HCT116 (cell line): ENCODE results near the gene TIAM2. TPM values are rescaled to one million over a fixed set of nuclear protein-coding genes. Genes with fewer than 3 reads are reported as not detected.

ENCODE experiments used
- ATAC-seq: fragments of 200-7000 bp; cut with Tn5 transposase; 2 replicates; pipeline ENCODE4 v1.9.1; 2020; ENCODE audit warnings: mild to moderate bottlenecking, moderate library complexity
- BruUV-seq: library from RNA; stranded (reverse); fragments of 400-500 nt; replicated peaks from 2 replicates; lab custom pipeline; 2021; lab: Mats Ljungman, UMichigan
- CTCF ChIA-PET: fragments of 300-600 bp; sonication (Branson Sonifier 250); formaldehyde crosslinking; loops from one replicate; lab custom pipeline; 2021; ENCODE audit warnings: antibody characterized with exemption; lab: Charles Lee
- POLR2A ChIA-PET: fragments of 300-600, 350-600 bp; sonication (Branson Sonifier 250); formaldehyde crosslinking; loops from one replicate; lab custom pipeline; 2021; ENCODE audit warnings: antibody characterized with exemption; lab: Charles Lee
- RAD21 ChIA-PET, 2 experiments: fragments of 300-600 bp; sonication (Branson Sonifier 250); formaldehyde crosslinking; loops; one replicate each; lab custom pipeline; 2023; ENCODE audit warnings: low total read pairs in 2 of 2; ENCODE audit not compliant: uncharacterized antibody in 2 of 2, unreplicated experiment in 2 of 2, low non-redundant PET in 1 of 2; lab: Charles Lee
- DNase-seq: peaks from one replicate; pipeline ENCODE4 v3.0.0-alpha.2; 2010; ENCODE audit warnings: low read depth, low spot score
- H2AFZ ChIP-seq: fragments of 200-600 bp; shearing (Covaris generic), sonication (generic); 2 replicates; pipeline ENCODE4 v1.6.1; 2017; ENCODE audit warnings: low read depth, mixed run types, mixed read lengths, antibody characterized with exemption, low read length; ENCODE audit not compliant: poor library complexity, severe bottlenecking
- H3K27ac ChIP-seq: 2 replicates; pipeline ENCODE4 v1.5.1; 2012; ENCODE audit warnings: low read depth, low read length
- H3K27me3 ChIP-seq: fragments of 200-600 bp; sonication (generic); 2 replicates; pipeline ENCODE4 v1.6.1; 2016; ENCODE audit warnings: mixed run types, low read length, mixed read lengths; ENCODE audit not compliant: insufficient read depth
- H3K36me3 ChIP-seq, 2 experiments: fragments of 200-500 bp in 1 of 2; fragments of 200-600 bp in 1 of 2; sonication (Bioruptor generic) in 1 of 2; sonication (generic) in 1 of 2; 2 replicates each; pipeline versions ENCODE4 v1.5.1 to v1.6.1; 2014 to 2016; ENCODE audit warnings: low read length in 2 of 2, inconsistent platforms in 1 of 2, mixed read lengths in 1 of 2, mixed run types in 1 of 2; ENCODE audit not compliant: insufficient read depth in 2 of 2, control insufficient read depth in 1 of 2
- H3K4me1 ChIP-seq, 2 experiments: fragments of 200-600 bp in 1 of 2; sonication (generic) in 1 of 2; 2 replicates each; pipeline versions ENCODE4 v1.5.1 to v1.6.1; 2012 to 2017; ENCODE audit warnings: low read length in 2 of 2, inconsistent platforms in 1 of 2, mild to moderate bottlenecking in 1 of 2, mixed read lengths in 1 of 2, mixed run types in 1 of 2, moderate library complexity in 1 of 2; ENCODE audit not compliant: insufficient read depth in 2 of 2, control insufficient read depth in 1 of 2
- H3K4me2 ChIP-seq: fragments of 200-600 bp; sonication (generic); 2 replicates; pipeline ENCODE4 v1.6.1; 2017; ENCODE audit warnings: mixed run types, low read length, mixed read lengths
- H3K4me3 ChIP-seq, 2 experiments: fragments of 200-600 bp in 1 of 2; sonication (generic) in 1 of 2; replicated peaks in 1 of 2; 2 replicates each; pipeline ENCODE4 v1.5.1; 2011 to 2016; ENCODE audit warnings: low read length in 2 of 2, control low read depth in 1 of 2, low read depth in 1 of 2, mild to moderate bottlenecking in 1 of 2, mixed read lengths in 1 of 2, mixed run types in 1 of 2
- H3K79me2 ChIP-seq: fragments of 200-600 bp; sonication (generic); 2 replicates; pipeline ENCODE4 v1.6.1; 2017; ENCODE audit warnings: mild to moderate bottlenecking, mixed run types, low read length, moderate library complexity, mixed read lengths; ENCODE audit not compliant: insufficient read depth
- H3K9ac ChIP-seq: fragments of 200-600 bp; sonication (generic); 2 replicates; pipeline ENCODE4 v1.6.1; 2016; ENCODE audit warnings: low read length, mixed read lengths
- H3K9me2 ChIP-seq: fragments of 200-600 bp; sonication (generic), shearing (Covaris generic); 2 replicates; pipeline ENCODE4 v1.6.1; 2017; ENCODE audit warnings: mixed run types, mild to moderate bottlenecking, moderate library complexity; ENCODE audit not compliant: insufficient read depth
- H3K9me3 ChIP-seq, 2 experiments: fragments of 200-500 bp in 1 of 2; fragments of 200-600 bp in 1 of 2; sonication (Bioruptor generic) in 1 of 2; sonication (generic) in 1 of 2; 2 replicates each; pipeline ENCODE4 v1.6.1; 2014 to 2017; ENCODE audit warnings: low read length in 2 of 2, mixed read lengths in 2 of 2, inconsistent platforms in 1 of 2, low read depth in 1 of 2, mild to moderate bottlenecking in 1 of 2, mixed run types in 1 of 2, moderate library complexity in 1 of 2; ENCODE audit not compliant: control insufficient read depth in 1 of 2, insufficient read depth in 1 of 2
- H4K20me1 ChIP-seq: fragments of 200-600 bp; sonication (generic), shearing (Covaris generic); 2 replicates; pipeline ENCODE4 v1.6.1; 2017; ENCODE audit warnings: mixed run types, mild to moderate bottlenecking, moderate library complexity; ENCODE audit not compliant: insufficient read depth
- CEBPB ChIP-seq: IDR thresholded peaks from 2 replicates; pipeline ENCODE4 v1.6.1; 2012; ENCODE audit warnings: low read depth
- EGR1 ChIP-seq: IDR thresholded peaks from 2 replicates; pipeline ENCODE4 v1.6.1; 2012; ENCODE audit warnings: low read depth
- ELF1 ChIP-seq: IDR thresholded peaks from 2 replicates; pipeline ENCODE4 v1.6.1; 2012; ENCODE audit warnings: low read depth, borderline replicate concordance
- EZH2 ChIP-seq: fragments of 200-600 bp; sonication (generic); IDR thresholded peaks from 2 replicates; pipeline ENCODE4 v1.6.1; 2017; ENCODE audit warnings: antibody characterized with exemption, mixed run types
- EZH2phosphoT487 ChIP-seq: fragments of 200-600 bp; IDR thresholded peaks from 2 replicates; pipeline ENCODE4 v1.6.1; 2018; ENCODE audit warnings: antibody characterized with exemption, borderline replicate concordance
- FOSL1 ChIP-seq: IDR thresholded peaks from 2 replicates; pipeline ENCODE4 v1.6.1; 2012; ENCODE audit warnings: low read depth
- JUND ChIP-seq: IDR thresholded peaks from 2 replicates; pipeline ENCODE4 v1.6.1; 2012
- POLR2A ChIP-seq: IDR thresholded peaks from 2 replicates; pipeline ENCODE4 v1.7.0; 2011; ENCODE audit warnings: borderline replicate concordance; ENCODE audit not compliant: insufficient read depth, insufficient read length; ENCODE audit errors: extremely low read depth
- POLR2AphosphoS5 ChIP-seq: IDR thresholded peaks from 2 replicates; pipeline ENCODE4 v1.6.1; 2011; ENCODE audit warnings: mild to moderate bottlenecking, low read depth, low read length, moderate library complexity
- RAD21 ChIP-seq: IDR thresholded peaks from 2 replicates; pipeline ENCODE4 v1.6.1; 2012; ENCODE audit warnings: low read depth, mild to moderate bottlenecking
- SIN3A ChIP-seq: IDR thresholded peaks from 2 replicates; pipeline ENCODE4 v1.6.1; 2012; ENCODE audit warnings: low read depth
- SP1 ChIP-seq: IDR thresholded peaks from 2 replicates; pipeline ENCODE4 v1.6.1; 2012; ENCODE audit warnings: low read depth
- SRF ChIP-seq: IDR thresholded peaks from 2 replicates; pipeline ENCODE4 v1.6.1; 2012; ENCODE audit warnings: low read depth
- YY1 ChIP-seq: IDR thresholded peaks from 2 replicates; pipeline ENCODE4 v1.6.1; 2011; ENCODE audit warnings: low read length, low read depth, moderate library complexity, mild to moderate bottlenecking; ENCODE audit not compliant: insufficient replicate concordance; ENCODE audit errors: extremely low read depth
- ZNF274 ChIP-seq: fragments of 200-500 bp; sonication (Bioruptor generic); IDR thresholded peaks from 2 replicates; pipeline ENCODE4 v1.6.1; 2014; ENCODE audit warnings: mild to moderate bottlenecking, low read depth, low read length, inconsistent platforms
- intact Hi-C: fragments of 100-400 bp; cut with micrococcal nuclease; formaldehyde crosslinking; loops from 2 replicates; pipeline ENCODE4 v1.10.0; 2022
- total RNA-seq: library from RNA; stranded (reverse); gene quantifications from one replicate; pipeline ENCODE4 v1.2.1, GENCODE V29; 2021; ENCODE audit not compliant: unreplicated experiment
- TF ChIP-seq, protein P1 (sequence below): IDR thresholded peaks from 2 replicates; pipeline ENCODE4 v1.6.1; 2012; ENCODE audit warnings: low read depth
- TF ChIP-seq, protein P2 (sequence below): IDR thresholded peaks from 2 replicates; pipeline ENCODE4 v1.6.1; 2012
- TF ChIP-seq, protein P3 (sequence below): IDR thresholded peaks from 2 replicates; pipeline ENCODE4 v1.6.1; 2012
- TF ChIP-seq, protein P4 (sequence below), 3 experiments: fragments of 200-600 bp in 1 of 3; sonication (generic) in 1 of 3; IDR thresholded peaks in 2 of 3; conservative IDR thresholded peaks in 1 of 3; 2 replicates each; pipeline ENCODE4 v1.5.1; 2012 to 2017; ENCODE audit warnings: low read depth in 2 of 3, low read length in 2 of 3, antibody characterized with exemption in 1 of 3, borderline replicate concordance in 1 of 3, control low read depth in 1 of 3, mild to moderate bottlenecking in 1 of 3, mixed read lengths in 1 of 3, mixed run types in 1 of 3, moderate library complexity in 1 of 3; ENCODE audit not compliant: insufficient read depth in 1 of 3

Gene TIAM2
- total RNA-seq, 1 experiment from 2014 or later, result 9.4 TPM

DNA sequence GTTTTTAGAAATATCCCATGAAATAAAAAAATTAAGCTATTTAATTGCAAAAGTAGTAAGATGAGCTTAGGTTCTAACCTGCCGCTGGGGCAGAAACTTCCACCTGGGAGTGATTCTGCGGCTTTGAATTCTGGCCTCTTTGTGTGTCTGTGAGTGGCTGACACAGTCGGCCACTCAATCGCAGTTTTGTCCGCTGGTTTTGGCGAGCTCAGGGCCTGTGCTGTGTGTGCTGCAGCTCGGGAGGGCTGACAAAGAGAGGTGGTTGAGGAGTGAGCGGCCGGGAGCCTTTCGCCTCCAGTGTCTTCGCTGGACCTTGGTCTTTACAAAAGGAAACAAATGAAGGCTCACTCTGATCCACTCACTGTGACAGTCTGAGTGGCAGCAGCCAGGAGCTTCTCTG lies 128.4 kb downstream of the TIAM2 start:
- intact Hi-C loops, result no loop called here
- DNase-seq (no peak), ATAC-seq (no peak)
- TF ChIP-seq ZNF274 (no peak), SIN3A (no peak), CEBPB (no peak), EZH2 (no peak), POLR2A (no peak), FOSL1 (no peak), EGR1 (no peak), JUND (no peak), ELF1 (no peak), SP1 (no peak), SRF (no peak), EZH2phosphoT487 (no peak), RAD21 (no peak), YY1 (no peak), POLR2AphosphoS5 (no peak)
- TF ChIP-seq, protein P1, sequence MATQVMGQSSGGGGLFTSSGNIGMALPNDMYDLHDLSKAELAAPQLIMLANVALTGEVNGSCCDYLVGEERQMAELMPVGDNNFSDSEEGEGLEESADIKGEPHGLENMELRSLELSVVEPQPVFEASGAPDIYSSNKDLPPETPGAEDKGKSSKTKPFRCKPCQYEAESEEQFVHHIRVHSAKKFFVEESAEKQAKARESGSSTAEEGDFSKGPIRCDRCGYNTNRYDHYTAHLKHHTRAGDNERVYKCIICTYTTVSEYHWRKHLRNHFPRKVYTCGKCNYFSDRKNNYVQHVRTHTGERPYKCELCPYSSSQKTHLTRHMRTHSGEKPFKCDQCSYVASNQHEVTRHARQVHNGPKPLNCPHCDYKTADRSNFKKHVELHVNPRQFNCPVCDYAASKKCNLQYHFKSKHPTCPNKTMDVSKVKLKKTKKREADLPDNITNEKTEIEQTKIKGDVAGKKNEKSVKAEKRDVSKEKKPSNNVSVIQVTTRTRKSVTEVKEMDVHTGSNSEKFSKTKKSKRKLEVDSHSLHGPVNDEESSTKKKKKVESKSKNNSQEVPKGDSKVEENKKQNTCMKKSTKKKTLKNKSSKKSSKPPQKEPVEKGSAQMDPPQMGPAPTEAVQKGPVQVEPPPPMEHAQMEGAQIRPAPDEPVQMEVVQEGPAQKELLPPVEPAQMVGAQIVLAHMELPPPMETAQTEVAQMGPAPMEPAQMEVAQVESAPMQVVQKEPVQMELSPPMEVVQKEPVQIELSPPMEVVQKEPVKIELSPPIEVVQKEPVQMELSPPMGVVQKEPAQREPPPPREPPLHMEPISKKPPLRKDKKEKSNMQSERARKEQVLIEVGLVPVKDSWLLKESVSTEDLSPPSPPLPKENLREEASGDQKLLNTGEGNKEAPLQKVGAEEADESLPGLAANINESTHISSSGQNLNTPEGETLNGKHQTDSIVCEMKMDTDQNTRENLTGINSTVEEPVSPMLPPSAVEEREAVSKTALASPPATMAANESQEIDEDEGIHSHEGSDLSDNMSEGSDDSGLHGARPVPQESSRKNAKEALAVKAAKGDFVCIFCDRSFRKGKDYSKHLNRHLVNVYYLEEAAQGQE, result no peak
- TF ChIP-seq, protein P2, sequence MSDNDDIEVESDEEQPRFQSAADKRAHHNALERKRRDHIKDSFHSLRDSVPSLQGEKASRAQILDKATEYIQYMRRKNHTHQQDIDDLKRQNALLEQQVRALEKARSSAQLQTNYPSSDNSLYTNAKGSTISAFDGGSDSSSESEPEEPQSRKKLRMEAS, result no peak
- TF ChIP-seq, protein P3, sequence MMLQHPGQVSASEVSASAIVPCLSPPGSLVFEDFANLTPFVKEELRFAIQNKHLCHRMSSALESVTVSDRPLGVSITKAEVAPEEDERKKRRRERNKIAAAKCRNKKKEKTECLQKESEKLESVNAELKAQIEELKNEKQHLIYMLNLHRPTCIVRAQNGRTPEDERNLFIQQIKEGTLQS, result no peak
- TF ChIP-seq, protein P4, sequence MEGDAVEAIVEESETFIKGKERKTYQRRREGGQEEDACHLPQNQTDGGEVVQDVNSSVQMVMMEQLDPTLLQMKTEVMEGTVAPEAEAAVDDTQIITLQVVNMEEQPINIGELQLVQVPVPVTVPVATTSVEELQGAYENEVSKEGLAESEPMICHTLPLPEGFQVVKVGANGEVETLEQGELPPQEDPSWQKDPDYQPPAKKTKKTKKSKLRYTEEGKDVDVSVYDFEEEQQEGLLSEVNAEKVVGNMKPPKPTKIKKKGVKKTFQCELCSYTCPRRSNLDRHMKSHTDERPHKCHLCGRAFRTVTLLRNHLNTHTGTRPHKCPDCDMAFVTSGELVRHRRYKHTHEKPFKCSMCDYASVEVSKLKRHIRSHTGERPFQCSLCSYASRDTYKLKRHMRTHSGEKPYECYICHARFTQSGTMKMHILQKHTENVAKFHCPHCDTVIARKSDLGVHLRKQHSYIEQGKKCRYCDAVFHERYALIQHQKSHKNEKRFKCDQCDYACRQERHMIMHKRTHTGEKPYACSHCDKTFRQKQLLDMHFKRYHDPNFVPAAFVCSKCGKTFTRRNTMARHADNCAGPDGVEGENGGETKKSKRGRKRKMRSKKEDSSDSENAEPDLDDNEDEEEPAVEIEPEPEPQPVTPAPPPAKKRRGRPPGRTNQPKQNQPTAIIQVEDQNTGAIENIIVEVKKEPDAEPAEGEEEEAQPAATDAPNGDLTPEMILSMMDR (IDR thresholded peaks at IDR 0.05 in 2 of 3, conservative IDR thresholded peaks at IDR 0.05 in 1 of 3; ENCODE audit: borderline replicate concordance in 1 of 3, insufficient read depth in 1 of 3, low read depth in 2 of 3, low read length in 2 of 3), result no peak
- ChIA-PET RAD21 (no interaction called here), POLR2A (no interaction called here), CTCF (no interaction called here)
- no peaks in the 10 kb centered on the region for H3K27me3 ChIP-seq
- H2AFZ ChIP-seq, result no peak overlapping the region
- H4K20me1 ChIP-seq, result 0 out of 2 replicates have a peak, but pooled peaks cover 4% of the 10 kb centered on the region
- no TSS peak for BruUV-seq
- no peak overlapping the region for H3K9ac ChIP-seq
- no peak overlapping the region for H3K4me2 ChIP-seq
- H3K27ac ChIP-seq, result no peak overlapping the region
- H3K79me2 ChIP-seq, result no peaks in the 10 kb centered on the region
- no peaks in the 10 kb centered on the region for H3K9me3 ChIP-seq
- no peak overlapping the region for H3K4me3 ChIP-seq
- H3K36me3 ChIP-seq, result no peaks in the 10 kb centered on the region
- no peaks in the 10 kb centered on the region for H3K9me2 ChIP-seq
- peaks cover 9 to 24% of the 10 kb centered on the region in 2 experiments; a peak in 3 of 4 replicates for H3K4me1 ChIP-seq
